ENCODE measurements around the gene CTDP1. TPM values are rescaled to one million over a fixed set of nuclear protein-coding genes. Genes with fewer than 3 reads are reported as not detected.

Gene CTDP1
- total RNA-seq, 2 experiments from 2014 or later = 69.0 to 79.6 TPM

GRCh38 chr18:79788734-79789085 is 109.1 kb downstream of the CTDP1 start:
- Mint-ChIP-seq H3K4me3 (no peak overlapping the region), H3K27ac (no peak overlapping the region), H3K36me3 (ENCODE audit: low read depth) (no peaks in the 10 kb centered on the region), H3K4me1 (ENCODE audit: low read depth) (peaks cover 8% of the 10 kb centered on the region), H3K27me3 (peaks cover 75% of the 10 kb centered on the region), H3K9me3 (no peaks in the 10 kb centered on the region)
- H3K27ac ChIP-seq (ENCODE audit: low read depth in 1 of 2, low read length in 2 of 2) = no peak overlapping the region
- ChIA-PET POLR2A (no interaction called here), CTCF (no interaction called here)
- ATAC-seq (ENCODE audit: poor library complexity) (no peak), DNase-seq (no peak)
- H3K4me1 ChIP-seq (ENCODE audit: insufficient read depth, low read length) = no peaks in the 10 kb centered on the region
- H3K4me3 ChIP-seq (ENCODE audit: low read length) = no peak overlapping the region
- peaks cover 35 to 78% of the 10 kb centered on the region in 2 experiments for H3K27me3 ChIP-seq (ENCODE audit: control insufficient read depth in 1 of 2, insufficient read depth in 2 of 2, low read length in 2 of 2)
- no peak for TF ChIP-seq CTCF (IDR thresholded peaks at IDR 0.05)
- intact Hi-C loops (cut with DNase I, micrococcal nuclease) = no loop called here
- no peaks in the 10 kb centered on the region for H3K36me3 ChIP-seq (ENCODE audit: insufficient read depth, low read length)
- peaks cover 0 to 27% of the 10 kb centered on the region in 2 experiments for H3K9me3 ChIP-seq (ENCODE audit: control insufficient read depth in 1 of 2, insufficient read depth in 1 of 2, low read length in 2 of 2)

- peaks cover 8% of the 10 kb centered on the region for H3K4me1 Mint-ChIP-seq (ENCODE audit: low read depth)
- H3K36me3 Mint-ChIP-seq (ENCODE audit: low read depth) = no peaks in the 10 kb centered on the region
- no peak overlapping the region for H3K4me3 Mint-ChIP-seq
- Histone ChIP-seq H3K27me3 (ENCODE audit: control insufficient read depth in 1 of 2, insufficient read depth in 2 of 2, low read length in 2 of 2) (peaks cover 35 to 73% of the 10 kb centered on the region in 2 experiments), H3K9me3 (ENCODE audit: control insufficient read depth in 1 of 2, insufficient read depth in 1 of 2, low read length in 2 of 2) (peaks cover 0 to 23% of the 10 kb centered on the region in 2 experiments), H3K4me1 (ENCODE audit: insufficient read depth, low read length) (no peaks in the 10 kb centered on the region), H3K4me3 (ENCODE audit: low read length) (no peak overlapping the region), H3K27ac (ENCODE audit: low read depth in 1 of 2, low read length in 2 of 2) (no peak overlapping the region), H3K36me3 (ENCODE audit: insufficient read depth, low read length) (no peaks in the 10 kb centered on the region)
- H3K27ac Mint-ChIP-seq = no peak overlapping the region
- DNase-seq (peak in 1 of 14 experiments; percentile 17), ATAC-seq (ENCODE audit: poor library complexity) (no peak)
- no peak for TF ChIP-seq CTCF (IDR thresholded peaks at IDR 0.05)
- CTCF ChIA-PET = no interaction called here
- POLR2A ChIA-PET = no interaction called here
- intact Hi-C loops (cut with DNase I, micrococcal nuclease) = no loop called here
- H3K27me3 Mint-ChIP-seq = peaks cover 73% of the 10 kb centered on the region
- no peaks in the 10 kb centered on the region for H3K9me3 Mint-ChIP-seq
Observed at GRCh38 chr18:79789091-79789891, 109.7 kb downstream of the CTDP1 start.

GRCh38 chr18:79789901-79790890 is 110.6 kb downstream of the CTDP1 start:
- no peaks in the 10 kb centered on the region for H3K36me3 ChIP-seq (ENCODE audit: insufficient read depth, low read length)
- Mint-ChIP-seq H3K27me3 (peaks cover 74% of the 10 kb centered on the region), H3K9me3 (no peaks in the 10 kb centered on the region), H3K36me3 (ENCODE audit: low read depth) (no peaks in the 10 kb centered on the region), H3K27ac (no peak overlapping the region), H3K4me1 (ENCODE audit: low read depth) (peaks cover 8% of the 10 kb centered on the region), H3K4me3 (no peak overlapping the region)
- H3K4me1 ChIP-seq (ENCODE audit: insufficient read depth, low read length) = no peaks in the 10 kb centered on the region
- intact Hi-C loops (cut with DNase I, micrococcal nuclease) = loop anchor here in 1 of 2 experiments (10.0 kb wide), 1 partner anchor 175 kb away; the partner anchor contains the start of gene HSBP1L1
- no peak overlapping the region for H3K27ac ChIP-seq (ENCODE audit: low read depth in 1 of 2, low read length in 2 of 2)
- H3K4me3 ChIP-seq (ENCODE audit: low read length) = no peak overlapping the region
- peak in 1 of 14 experiments; percentile 10 for DNase-seq
- H3K27me3 ChIP-seq (ENCODE audit: control insufficient read depth in 1 of 2, insufficient read depth in 2 of 2, low read length in 2 of 2) = peaks cover 37 to 71% of the 10 kb centered on the region in 2 experiments
- ChIA-PET POLR2A (no interaction called here), CTCF (no interaction called here)
- H3K9me3 ChIP-seq (ENCODE audit: control insufficient read depth in 1 of 2, insufficient read depth in 1 of 2, low read length in 2 of 2) = peaks cover 0 to 22% of the 10 kb centered on the region in 2 experiments
- no peak for ATAC-seq (ENCODE audit: poor library complexity)
- no peak for TF ChIP-seq CTCF (IDR thresholded peaks at IDR 0.05)
